ENCODE results near the gene HPSE2.

HPSE2 gene

DNA sequence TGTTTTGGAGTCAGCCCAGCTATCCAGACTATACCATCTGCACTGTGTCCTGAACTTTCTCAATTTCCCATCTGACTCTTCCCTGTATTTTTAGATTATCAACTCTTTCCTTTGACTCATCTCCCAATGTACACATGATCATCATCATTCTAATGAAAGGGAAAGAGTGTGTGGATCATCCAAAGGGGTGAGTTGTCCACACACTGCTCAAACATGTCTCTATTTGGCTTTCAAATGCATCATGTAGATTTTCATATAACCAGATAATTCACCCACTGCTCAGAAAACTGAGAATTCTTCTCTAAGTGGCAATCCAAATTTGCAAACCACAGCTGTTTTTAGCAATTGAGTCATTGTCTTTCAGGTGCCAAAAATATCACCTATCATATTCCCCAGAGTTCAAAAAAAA, 598.7 kb downstream of the HPSE2 start:
- no peak for DNase-seq
- intact Hi-C loops (cut with DNase I), result no loop called here

DNA sequence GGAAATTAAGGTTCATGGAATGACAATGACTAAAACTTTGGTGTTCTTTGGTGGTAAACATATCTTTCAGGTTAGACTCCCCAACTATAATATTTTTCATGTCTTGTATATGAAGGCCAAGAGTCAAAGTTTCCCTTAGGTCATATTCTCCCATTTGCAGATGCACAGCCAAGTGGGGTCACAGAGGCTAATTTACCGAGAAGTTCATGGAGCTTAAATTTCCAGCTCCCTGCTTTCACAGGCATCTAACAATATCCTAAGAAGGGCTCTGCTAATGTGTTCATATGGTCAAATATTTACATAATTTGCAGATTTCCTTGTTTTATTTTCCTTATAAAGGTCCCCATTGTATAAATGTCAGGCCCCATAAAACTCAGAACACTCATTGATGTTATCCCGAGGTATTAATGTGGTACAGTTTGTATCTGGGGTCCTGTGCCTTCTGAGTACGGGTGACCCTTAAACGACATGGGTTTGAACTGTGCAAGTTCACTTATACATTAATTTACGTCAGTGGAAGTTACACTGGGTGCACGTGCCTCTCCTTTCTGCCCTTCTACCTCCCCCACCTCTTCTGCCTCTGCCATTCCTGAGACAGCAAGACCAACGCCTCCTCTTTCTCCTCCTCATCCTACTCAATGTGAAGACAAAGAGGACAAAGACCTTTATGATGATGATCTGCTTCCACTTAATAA, 603.0 kb downstream of the HPSE2 start:
- DNase-seq, result no peak
- intact Hi-C loops (cut with DNase I), result no loop called here

DNA sequence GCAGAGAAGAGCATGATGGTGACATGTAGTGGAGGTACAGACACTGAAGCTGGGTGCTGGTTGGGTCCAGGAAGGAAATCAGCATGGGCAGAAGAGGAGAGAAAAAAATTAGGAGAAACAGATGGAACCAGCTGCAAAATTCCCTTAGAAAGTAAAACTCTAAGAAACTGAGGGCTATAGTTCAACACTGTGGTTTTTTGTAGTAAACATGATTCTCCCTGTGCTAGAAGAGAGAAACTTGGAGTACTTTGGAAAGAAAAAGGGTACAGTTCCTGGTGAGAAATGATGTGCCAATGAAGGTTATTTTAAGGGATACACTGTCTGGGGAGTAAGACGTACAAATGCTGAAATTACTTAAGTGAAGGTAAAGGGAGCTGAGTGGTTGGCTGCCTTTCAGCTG, 607.4 kb downstream of the HPSE2 start:
- intact Hi-C loops (cut with DNase I), result no loop called here
- DNase-seq, result no peak

DNA sequence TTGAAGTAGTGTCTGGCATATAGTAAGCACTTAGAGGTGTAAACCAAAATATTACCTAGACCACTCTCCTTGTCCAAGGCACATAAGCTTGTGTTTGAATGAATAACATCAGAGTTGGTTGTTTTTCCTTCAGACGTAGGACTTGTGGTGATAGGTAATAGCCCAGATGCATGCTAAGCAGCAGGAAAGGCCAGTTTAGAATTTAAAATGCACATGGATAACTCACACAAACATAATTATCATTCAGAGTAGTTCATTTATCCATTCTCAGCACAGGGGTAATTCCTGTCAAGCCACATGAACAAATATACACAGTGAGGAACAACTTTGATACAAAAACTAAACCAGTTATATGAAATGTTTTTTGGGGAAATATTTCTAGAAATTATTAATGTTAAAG, 607.9 kb downstream of the HPSE2 start:
- DNase-seq, result no peak
- intact Hi-C loops (cut with DNase I), result no loop called here

DNA sequence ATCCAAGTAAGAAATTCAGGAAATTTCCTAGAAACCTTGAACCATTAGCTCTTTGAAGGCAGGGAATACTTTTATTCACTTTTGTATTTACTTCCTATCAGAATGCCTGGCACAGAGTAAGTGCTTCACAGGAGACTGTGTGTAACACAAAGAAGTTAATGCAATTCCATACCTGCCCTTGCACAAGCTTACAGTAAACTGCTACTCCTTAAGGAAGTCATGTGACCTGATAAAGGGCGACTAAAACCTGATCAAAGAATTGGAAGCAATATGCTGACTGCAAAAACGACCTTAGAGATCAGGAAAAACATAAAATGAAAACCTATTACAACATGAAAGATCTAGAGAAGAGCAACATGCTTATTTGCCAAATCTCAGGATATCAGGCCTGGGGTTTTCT, 610.7 kb downstream of the HPSE2 start:
- intact Hi-C loops (cut with DNase I), result no loop called here
- no peak for DNase-seq

DNA sequence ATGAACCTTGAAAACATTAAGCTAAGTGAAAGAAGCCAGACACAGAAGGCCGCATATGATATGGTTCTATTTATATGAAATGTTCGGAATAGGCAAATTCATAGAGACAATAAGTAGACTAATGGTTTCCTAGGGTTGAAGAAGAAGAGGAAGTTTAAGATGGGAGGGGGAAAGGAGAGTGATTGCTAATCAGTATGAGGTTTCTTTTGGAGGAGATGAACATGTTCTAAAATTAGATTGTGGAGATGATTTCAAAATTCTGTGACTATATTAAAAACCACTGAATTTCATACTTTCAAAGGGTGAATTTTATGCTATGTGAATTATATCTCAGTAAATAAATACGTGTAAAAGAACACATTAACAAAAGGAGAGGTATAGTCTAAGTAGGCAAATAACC, 612.5 kb downstream of the HPSE2 start:
- no peak for DNase-seq
- intact Hi-C loops (cut with DNase I), result no loop called here

DNA sequence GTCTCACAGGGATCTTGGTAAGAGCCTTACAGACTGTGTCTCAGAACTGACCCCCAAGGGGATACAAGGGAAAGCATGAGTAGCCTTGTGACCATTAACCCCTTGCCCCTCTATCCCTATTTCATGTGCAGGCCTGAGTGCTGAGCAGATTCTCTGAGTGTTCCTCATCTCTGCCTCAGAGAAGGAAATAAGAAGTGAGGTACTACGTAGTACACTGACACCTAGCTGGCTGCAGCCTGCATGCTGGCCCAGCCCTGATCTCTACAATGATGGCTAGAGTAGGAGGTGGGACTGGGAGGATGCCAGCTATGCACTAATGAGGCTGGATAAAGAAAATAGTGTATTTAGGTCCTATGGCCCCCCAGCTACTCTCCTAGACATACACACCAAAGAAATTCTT, 614.0 kb downstream of the HPSE2 start:
- intact Hi-C loops (cut with DNase I), result no loop called here
- DNase-seq, result no peak

DNA sequence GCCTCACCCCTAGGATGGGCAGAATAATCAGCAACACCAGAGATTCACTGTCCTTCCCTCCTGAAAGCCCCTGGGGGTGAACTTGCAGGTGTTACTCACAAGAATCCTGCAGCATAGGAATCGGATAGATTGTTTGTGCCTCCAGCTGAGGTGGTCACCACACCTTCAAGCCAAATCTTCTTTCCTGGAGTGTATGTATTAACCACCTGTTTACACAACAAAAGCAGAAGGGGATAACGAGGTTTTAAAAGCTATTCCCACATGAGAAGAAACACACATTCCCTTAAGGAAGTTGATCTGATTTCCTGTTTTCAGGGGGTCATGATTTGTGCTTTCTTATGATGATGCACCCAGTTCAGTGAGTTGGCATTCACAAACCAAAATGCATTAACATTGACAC, 615.1 kb downstream of the HPSE2 start:
- no peak for DNase-seq
- intact Hi-C loops (cut with DNase I), result no loop called here

DNA sequence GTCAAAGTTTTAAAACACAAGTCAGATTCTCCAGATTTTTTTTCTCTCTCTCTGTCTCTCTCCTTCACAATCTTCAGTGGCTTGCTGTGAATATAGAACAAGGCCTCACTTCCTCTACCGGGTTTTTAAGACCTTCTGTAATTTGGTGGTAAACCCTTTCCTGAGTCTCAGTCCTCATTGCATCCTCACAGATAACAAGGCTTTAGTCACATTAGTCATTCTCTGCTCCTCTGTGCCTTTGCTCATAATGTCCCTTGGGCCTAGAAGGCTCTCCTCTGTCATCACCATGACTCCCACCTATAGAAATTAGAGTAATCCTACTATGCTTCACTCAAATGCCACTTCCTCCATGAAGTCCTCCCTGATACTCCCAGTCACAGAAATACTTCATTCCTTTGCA, 616.2 kb downstream of the HPSE2 start:
- no peak for DNase-seq
- intact Hi-C loops (cut with DNase I), result no loop called here

DNA sequence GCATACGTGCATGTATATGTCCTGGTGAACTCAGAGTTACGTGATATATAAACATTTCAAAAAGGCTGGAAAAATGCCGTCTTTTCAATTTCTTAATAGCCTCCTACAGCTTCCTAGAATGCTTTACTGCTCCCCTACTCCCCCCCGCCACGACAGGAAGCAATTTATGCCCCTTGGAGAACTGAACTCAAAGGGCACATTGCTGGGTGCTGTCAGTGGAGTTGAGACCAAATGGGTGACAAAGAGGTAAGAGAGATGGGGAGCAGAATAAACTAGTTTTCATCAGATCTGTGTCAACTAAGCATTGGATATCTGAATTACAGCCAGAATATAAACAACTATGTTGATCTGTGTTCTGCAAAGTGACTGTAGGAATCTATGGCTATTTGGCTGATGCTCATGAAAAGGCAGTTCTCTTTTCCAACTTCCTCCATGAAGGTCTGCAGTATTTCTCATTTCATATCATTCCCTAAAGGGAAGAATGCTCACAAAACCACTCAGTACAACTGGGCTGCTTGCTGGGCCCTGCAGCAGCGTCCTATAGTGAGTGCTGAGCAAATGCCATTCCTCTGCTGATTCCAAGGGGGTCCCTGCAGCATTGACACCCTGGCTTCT, 617.6 kb downstream of the HPSE2 start:
- intact Hi-C loops (cut with DNase I), result no loop called here
- no peak for DNase-seq

DNA sequence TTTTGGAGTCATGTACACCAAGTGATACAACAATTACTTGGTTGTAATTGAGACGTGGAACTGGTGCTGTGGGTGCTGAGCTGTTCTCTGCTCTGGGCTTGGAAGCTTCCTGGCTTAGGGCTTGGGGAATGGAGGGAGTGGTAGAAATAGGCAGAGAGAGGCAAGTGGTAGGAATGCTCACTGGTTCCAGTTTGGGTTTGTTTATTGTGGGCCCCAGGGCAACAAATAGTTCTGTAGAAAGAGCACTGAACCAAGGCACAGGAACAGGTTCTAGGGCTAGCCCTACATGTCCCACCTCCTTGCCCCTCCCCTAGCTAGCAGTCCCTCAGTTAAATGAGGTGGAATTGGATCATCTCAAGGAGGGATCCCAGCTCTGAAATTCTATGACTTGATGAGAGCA, 622.2 kb downstream of the HPSE2 start:
- no peak for DNase-seq
- intact Hi-C loops (cut with DNase I), result no loop called here

DNA sequence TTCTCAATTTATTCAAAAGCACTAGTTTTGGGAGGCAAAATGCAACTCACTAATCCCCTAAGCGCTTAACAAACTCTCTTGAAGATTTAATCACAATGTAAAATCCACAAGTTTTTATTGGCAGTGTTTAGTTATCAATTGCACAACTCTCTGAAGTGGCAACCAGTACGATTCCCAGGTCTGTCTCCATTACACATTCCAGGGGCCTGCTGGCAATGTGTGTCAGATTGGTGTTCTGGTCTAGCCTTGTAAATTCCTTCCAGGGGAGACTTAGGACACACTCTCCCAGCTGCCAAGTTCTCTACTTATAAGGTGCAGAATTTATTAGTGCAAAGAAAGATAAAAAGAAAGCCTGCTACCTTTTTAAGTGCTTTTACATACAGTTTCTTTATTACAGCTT, 624.2 kb downstream of the HPSE2 start:
- intact Hi-C loops (cut with DNase I), result no loop called here
- no peak for DNase-seq

DNA sequence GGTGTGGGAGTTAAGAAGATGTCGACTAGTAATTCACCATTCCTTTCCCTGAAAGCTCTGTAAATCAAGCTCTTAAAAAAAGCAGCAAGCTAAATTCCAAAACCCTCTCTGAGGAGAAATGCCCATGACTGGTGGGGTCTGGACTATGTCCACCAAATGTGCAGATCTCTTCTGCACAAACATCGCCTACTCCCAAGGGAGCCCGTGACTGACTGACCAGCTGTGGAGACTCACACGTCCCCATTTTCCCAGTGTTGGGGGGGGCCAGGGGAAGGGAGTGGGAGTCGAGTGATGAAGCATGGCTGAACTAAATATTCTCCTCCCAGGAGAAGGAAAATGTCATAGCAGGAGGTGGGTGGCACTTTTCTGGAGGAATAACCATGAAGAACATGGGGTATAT, 624.8 kb downstream of the HPSE2 start:
- DNase-seq, result peak in 8 of 10 donors; percentile 31 to 95 (median 66)
- intact Hi-C loops (cut with DNase I), result no loop called here

DNA sequence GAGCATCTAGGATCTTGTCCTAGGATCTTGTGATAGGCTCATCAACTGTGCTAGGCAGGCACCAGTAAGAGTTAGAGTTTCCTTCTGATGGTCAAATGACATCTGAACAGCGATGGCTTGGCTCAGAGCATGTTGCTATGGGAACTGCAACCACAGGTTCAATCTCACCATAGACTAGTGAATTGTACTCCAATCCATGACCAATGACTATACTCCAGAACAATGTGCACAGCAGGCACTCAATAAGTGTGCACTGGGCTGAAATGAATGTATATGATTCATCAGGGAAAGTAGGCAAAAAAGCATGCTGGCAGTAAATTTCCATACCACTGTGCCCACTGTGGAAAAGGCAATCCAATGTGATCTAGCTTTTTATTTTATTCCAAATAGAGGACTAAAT, 625.4 kb downstream of the HPSE2 start:
- intact Hi-C loops (cut with DNase I), result no loop called here
- no peak for DNase-seq

DNA sequence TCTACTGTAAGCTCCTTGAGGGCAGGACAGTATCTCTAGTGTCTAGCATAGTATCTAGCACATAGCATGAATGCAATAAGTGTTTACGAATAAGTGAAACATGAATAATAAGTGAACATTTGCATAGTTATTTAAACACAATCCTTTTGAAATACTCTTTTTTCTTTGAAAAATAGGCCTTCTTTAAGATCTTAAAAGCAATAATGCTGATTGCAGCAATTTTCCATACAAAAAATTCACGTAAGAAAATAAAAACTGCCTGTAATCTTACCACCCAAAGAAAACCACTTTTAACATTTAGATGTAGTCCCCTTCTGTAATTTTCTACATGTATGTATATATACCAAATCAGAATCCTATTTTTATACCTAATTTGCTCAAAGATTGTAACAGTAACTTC, 626.4 kb downstream of the HPSE2 start:
- no peak for DNase-seq
- intact Hi-C loops (cut with DNase I), result no loop called here

DNA sequence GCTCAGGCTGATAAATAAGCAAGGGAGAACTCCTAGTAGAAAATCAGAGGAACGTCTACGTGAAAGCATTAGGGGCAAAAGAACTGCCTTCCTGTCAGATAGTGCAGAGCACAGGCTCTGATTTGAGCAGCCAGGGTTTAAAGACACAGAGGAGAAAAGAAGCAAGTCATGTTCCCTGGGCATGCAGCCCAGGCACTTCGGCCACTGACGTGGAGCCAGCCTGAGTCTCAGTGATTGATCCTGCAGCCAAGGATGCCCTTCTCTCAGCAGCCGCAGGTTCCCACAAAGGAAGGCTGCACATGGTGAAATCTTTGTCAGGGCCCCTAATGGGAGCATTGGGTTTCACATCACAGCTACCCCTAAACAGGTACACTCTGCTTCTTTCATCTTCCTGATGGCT, 627.2 kb downstream of the HPSE2 start:
- peak in 2 of 10 donors; percentile 51 to 74 for DNase-seq
- intact Hi-C loops (cut with DNase I), result no loop called here

DNA sequence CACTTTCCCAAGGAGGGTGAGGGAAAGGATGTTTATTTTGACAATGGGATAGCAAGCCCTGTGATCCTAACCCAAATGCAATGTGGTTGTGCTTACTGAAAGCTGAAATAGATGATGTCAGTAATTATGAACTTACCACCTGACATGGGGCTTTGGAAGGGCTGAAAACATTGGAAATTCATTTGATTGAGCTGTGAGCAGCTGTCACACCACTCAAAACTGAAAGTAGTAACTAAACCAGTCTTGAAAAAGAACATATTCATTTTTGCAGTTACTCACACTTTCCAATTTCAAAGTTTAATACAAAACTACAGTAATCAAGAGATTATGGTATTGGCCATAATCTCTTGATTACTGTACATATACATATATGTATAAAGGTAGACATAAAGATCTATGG, 633.4 kb downstream of the HPSE2 start:
- intact Hi-C loops (cut with DNase I), result no loop called here
- no peak for DNase-seq

DNA sequence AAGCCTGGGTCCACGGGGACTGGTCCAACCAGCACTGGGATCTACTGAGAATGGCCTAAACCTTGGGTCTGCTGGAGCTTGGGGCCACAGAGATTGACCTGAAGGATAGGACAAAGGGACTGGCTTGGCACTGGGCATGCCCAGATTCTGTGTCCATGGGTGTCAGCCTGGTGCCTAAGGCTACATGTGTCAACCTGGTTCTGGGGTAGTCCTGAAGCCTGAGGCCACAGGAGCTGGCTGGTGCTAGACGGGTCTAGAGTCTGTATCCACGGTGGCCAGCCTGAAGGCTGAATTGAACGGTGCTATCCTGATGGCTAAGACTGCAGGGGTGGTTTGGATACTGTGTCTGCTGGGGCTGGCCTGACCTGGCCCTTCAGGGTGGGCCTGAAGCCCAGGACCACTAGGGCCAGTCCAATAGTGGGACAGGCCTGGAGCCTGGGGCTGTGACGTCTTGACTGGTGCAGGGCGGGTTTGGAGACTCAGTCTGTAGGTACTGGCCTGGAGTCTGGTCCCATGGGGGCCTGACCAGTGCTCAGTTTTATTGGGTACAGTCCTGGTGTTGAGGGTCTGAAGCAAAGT, 636.5 kb downstream of the HPSE2 start:
- intact Hi-C loops (cut with DNase I), result no loop called here
- peak in 2 of 10 donors; percentile 58 to 63 for DNase-seq

DNA sequence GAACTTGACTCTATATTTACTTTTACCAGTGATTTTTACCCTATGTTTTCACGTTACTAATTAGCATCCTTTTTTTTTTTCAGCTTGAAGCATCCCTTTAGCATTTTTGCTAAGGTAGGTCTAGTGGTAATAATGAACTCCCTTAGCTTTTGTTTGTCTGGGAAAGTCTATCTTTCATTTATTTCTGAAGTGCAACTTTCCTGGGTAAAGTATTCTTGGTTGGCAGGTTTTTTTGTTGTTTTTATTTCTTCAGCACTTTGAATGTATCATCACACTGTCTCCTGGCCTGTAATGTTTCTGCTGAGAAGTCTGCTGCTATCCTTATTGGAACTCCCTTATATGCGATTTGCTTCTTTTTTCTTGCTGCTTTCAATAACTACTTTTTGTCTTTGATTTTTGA, 639.2 kb downstream of the HPSE2 start:
- DNase-seq, result no peak
- intact Hi-C loops (cut with DNase I), result no loop called here

DNA sequence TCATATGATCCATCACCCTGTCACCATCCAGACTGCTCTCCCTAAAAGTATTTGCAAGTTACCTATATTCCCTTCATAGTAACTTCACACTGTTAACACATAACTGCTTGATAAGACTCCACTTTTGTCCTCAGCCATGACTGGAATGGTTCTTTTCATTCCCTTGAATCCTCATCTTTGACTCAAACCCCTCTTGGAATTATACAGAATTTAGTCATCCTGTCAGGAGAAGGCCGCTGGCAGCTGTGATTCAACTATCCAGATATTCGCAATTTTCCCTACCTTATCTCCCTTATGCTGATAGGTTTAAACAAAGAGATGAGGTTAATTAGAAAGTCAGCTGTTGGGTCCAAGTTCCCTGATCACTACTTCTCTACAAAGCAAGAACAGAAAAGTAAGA, 646.0 kb downstream of the HPSE2 start:
- intact Hi-C loops (cut with DNase I), result no loop called here
- DNase-seq, result no peak

DNA sequence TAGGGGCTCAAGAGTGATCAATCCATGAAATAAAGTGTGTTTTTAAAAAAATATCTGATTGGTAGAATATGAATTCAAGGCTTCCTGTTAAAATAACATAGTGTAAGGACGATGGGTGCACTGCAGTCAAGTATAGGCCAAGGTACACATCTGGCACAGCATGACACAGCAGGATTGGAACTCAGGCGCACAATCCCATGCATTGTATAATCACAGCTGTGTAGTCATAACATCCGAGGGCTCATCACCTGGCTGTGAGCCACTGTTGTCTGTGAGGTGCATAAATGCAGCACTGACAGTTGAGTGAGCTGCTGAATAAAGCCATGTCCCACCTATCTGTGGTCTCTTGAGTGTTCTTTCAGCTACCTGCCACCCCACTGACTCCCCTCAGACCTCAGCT, 646.6 kb downstream of the HPSE2 start:
- peak in 4 of 10 donors; percentile 18 to 73 (median 28) for DNase-seq
- intact Hi-C loops (cut with DNase I), result no loop called here

DNA sequence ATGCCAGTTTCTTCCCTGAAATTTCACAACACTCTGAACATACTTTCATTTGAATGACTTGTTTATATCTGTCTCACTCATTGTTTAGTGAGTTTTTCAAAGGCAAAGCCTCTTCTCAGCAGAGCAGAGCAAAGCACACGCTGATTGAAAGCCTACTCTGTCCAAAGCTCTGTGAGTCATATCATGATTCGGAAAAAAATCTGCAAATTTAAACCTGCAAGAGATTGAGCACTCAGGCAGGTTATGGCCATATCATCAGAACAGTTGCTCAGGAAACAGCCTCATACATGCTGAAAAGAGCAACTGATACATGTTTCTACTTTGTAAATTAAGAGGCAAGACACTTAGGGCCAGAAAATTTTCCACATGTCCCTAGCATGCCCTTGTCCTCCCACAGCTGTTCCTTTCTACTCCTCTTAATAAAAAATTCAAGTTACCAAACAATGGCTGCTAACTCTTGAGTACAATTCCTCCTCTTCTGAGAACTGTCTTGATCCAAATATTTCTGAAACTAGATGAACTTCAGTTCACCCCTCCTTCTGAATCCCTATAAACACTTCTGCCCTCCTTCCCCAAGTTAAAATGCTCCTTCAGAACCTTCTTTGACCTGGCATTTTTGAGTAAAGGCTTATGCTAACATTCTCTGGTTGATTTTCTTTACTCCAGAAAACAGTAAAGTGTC, 648.4 kb downstream of the HPSE2 start:
- no peak for DNase-seq
- intact Hi-C loops (cut with DNase I), result no loop called here
